SW480 (cell line): ENCODE measurements around the gene TTC9C.
"Not testable (repeated sequence)": the region's sequence is repeated elsewhere in the genome, so short reads cannot be mapped to it uniquely, and the experiment has no call there.

Experiments
- DNase-seq: peaks from one replicate; pipeline ENCODE4 v3.0.0-alpha.2; 2016; ENCODE audit warnings: low spot score

Gene TTC9C

DNA sequence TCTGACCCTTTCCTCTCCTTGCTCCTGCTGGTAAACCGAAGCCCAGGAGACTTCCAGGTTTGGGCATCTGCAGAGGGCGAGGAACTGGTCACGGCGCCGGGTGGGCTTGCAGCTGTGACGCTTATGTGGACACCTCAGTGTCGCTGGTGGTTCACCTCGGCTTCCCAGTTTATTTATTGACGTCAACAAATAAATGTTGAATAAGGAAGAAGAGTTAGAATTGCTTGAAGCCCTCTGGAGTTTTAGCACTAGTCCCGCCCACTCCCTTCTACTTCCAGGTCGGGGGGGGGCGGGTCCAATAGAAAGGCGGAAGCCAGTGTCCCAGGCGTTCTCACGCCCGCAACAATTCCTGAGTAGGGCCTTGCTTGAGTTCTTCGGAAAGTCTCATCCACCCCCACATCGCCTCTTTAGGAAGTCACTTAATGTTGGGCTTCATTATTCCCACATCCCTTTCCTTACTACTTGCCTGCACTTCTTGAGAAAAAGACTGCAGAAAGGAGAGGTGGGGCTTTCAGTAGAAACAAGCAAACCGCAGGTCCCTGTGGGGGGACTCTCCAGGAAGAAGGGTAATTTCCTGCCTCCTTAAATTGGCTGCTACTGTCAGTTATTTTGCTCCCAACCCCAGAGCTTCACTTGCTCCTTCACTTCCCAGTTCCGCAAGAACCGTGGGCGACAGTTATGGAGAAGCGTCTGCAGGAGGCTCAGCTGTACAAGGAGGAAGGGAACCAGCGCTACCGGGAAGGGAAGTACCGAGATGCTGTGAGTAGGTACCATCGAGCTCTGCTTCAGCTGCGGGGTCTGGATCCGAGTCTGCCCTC is at the start of gene TTC9C:
TSS of gene TTC9C (plus strand) at position 316 of the 818 bp plus-strand sequence. CDS start at position 679, 363 bp downstream.
- DNase-seq, result peak; percentile 91

DNA sequence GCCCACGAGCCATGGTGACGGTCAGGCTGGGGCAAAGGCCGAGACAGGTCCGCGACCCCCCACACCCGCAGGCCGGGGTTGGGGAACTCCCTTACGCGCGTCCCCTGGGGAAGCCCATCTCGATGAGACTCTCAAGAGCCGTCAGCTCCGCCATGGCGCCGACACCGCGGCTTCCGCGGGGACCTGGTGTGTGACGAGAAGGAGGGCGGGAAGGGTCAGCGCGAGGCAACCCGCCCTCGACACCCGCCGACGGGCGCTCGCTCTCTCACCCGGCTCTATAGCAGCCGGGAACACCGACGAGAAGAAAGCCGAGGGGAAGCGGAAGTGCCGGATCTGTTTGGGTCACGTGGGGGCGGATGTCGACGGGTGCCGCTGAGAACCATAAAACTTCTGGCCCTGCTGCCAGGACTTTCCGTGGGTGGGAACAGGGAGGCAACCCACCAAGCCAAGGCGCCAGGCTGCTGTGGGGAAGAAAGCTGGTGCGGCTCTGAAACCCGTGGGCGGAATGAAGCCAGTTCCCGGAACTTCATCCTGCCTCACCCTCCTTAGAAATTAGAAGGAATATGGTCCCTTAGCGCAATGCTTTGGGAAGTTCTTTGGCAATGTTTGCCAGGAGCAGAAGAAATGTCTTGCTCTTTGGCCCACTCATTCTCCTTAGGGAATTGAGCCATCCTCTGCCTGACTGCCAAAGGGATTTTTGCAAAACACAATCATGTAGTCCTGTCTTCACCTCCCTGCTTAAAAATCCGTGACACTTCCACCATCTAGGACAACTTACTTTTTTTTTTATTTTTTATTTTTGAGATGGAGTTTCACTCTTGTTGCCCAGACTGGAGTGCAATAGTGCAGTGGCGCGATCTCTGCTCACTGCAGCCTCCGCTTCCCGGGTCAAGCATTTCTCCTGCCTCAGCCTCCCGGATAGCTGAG is 49.3 kb upstream of the TTC9C start, which contains the start of gene UBXN1:
TSS of gene UBXN1 (minus strand) at position 304 of the 927 bp plus-strand sequence. CDS start at position 154, 150 bp downstream.
- DNase-seq, result peak; percentile 91

DNA sequence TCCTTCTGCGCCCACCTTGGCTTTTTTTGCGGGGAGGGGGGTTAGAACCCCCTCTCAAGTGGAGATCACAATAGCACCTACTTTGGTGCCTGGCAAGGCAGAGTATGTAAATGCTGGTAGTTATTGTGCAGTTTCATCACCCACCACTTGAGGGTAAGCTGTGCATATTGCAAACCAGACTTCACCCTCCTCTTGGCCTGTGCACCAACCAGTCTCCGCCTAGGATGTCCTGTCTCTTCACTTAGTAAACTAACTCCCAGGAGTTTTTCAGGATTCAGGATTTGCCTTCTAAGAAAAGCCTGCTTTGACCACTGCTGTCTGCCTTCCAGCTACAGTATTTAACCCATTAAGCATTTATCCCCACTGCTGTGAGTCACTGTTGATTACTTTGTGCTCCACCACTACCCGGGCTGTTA is 47.5 kb upstream of the TTC9C start:
- peak; percentile 75 for DNase-seq

- no peak for DNase-seq
These were observed 45.8 kb upstream of the TTC9C start for GRCh38 chr11:62682518-62682917.

DNA sequence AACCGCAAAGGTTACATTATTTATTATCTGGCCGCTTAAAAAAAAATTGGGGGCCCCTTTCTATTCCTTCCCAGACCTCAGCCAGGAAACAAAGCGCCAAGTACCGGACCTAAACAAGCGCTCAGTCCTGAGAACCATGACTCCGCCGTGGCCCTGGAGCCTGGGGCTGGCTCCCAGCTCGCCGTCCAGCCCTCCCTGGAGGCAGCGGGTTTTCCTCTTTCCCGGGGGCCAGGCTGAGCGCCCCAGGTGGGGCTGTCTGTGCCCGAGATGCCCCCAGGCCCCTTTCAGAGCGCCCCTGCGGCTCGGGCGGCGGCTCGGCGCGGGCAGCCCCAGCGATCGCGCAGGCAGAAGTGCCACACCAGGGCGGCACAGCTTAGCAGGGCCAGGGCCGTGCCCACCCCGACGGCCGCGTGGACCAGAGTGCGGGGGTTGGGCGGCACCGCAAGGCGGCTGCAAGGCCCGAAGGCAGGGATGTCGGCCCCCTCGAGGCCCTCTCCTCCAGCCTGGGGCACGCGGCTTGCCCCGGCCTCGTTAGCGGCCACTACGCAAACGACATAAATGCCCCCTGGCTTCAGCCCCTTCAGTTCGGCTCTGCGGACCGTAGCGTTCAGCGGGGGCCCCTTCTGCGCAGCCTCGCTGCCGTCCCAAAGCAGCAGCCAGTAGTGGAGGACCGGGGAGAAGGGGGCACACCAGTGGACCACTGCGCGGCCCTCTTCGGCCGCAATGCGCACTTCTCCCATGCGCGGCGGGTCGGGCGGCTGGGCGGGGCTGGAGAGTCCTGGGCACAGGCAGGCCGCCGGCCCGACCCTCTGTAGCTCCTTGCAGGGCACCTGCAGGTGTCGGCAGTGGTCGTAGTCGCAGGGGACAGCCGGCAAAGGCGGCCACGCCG is 40.5 kb upstream of the TTC9C start:
- no peak for DNase-seq

GRCh38 chr11:62688491-62688890 is 39.8 kb upstream of the TTC9C start:
- DNase-seq, result no peak

DNA sequence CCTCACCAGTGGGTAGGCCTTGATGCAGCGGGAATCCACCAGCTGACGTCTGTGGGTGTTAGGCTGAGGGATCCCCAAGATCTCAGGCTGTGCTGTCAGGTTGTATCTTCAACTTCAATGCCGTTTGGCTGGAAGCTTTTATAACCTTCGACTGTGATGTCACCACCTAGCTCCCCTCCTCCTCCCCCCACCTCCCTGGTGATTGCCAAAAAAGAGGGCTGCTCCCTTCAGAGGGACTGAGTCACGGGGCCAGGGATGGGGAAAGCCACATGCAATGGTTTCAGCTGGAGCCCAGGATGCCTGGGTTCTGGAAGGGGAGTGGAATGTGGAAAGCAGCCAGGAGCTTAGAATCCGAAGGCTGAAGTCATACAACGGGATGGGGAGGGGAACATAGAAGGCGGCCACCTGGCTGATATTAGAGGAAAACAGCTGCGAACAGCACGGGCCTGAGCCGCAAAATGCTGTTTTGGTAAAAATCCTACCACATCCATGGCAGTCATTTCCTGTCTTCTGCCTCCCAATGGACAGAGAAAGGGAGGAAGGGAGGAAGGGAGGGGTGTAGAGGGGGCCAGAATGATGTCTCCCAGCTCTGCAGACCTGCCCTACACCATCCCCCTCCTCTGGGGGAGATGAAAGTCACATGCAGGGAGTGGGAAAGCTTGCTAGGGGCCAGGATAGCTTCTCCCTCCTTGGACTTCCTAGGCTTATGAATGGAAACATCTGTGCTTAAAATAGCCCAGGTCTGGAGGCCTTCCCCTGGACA is 38.7 kb upstream of the TTC9C start, which contains the start of gene LRRN4CL:
TSS of gene LRRN4CL (minus strand) at position 110 of the 763 bp plus-strand sequence. CDS start 1,022 bp downstream, outside the sequence.
- no peak for DNase-seq

DNA sequence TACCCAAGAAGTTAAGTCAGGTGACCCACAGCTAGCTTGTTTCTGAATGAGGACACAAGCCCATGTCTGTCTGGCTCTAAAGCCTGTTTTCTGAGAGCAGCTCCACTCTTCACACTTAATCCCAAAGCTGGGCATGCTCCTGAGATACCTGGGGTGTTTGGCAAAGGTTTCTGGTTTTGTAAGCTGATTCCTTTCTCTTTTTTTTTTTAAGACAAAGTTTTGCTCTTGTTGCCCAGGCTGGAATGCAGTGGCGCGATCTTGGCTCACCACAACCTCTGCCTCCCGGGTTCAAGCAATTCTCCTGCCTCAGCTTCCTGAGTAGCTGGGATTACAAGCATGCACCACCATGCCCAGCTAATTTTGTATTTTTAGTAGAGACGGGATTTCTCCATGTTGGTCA is 34.7 kb upstream of the TTC9C start:
- DNase-seq, result not testable (repeated sequence)

DNA sequence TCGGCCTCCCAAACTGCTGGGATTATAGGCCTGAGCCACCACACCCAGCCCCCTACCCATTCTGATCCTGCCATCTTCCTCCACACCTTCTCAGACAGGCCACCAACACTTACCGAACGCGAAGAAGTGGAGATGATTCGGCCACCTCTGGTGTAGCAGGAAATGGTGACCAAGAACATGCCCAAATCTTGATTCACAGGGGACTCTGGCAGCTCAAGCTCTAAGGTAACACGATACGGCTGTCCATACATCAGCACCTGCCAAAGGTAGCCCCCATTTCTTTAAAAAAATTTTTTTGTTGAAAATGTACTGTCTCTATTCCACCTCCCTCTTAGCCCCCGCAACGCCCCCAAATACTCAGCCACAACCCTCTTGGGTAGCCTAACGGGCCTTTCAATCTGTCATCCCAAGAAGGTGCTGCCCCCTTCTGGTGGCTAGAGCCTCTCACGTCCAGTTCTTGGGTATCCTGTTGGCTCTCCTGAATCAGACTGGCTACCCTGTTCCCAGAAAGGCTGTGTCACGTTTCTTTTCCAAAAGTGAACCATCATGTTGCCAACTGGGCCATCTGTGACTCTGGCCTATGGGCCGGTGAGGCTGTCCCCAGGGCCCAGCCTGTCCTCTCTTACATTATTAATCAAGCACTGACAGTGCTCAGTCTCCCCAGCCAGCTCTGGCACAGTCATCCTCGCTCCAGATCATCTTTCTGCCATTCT is 33.7 kb upstream of the TTC9C start:
- peak; percentile 66 for DNase-seq

GRCh38 chr11:62702246-62702645 is 26.0 kb upstream of the TTC9C start:
- DNase-seq, result no peak

DNA sequence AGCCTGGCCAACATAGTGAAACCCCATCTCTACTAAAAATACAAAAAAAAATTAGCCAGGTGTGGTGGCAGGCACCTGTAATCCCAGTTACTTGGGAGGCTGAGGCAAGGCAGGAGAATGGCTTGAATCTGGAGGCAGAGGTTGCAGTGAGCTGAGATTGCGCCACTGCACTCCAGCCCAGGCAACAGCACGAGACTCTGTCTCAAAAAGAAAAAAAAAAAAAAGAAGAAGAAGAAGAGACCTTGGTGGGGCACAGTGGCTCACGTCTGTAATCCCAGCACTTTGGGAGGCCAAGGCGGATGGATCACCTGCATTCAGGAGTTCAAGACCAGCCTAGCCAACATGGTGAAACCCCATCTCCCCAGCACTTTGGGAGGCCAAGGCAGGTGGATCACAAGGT is 24.4 kb upstream of the TTC9C start:
- DNase-seq, result not testable (repeated sequence)

DNA sequence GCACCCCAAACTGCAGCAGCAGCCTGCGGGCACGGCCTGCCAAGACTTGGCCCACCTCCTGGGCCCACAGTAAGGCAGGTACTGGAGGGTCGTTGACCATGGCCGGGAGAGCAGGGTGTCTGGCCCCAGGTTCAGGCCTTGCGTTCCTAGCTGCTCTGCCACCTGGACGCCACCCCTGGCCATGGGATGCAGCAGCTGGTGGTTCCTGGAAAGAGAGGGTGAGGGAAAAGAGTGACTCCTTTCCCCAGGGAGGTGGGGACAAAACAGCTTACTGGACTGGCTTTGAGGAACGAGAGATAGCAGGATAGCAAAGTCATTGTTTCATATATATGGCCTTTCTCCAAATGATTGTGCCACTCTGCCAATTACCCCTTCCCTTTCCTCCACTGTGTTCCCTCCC is 22.9 kb upstream of the TTC9C start:
- DNase-seq, result peak; percentile 44

- DNase-seq, result peak; percentile 90
These were observed 22.1 kb upstream of the TTC9C start for GRCh38 chr11:62705880-62706849.

- no peak for DNase-seq
These were observed 21.4 kb upstream of the TTC9C start for GRCh38 chr11:62706850-62707247.

- no peak for DNase-seq
These were observed 20.9 kb upstream of the TTC9C start, which contains the start of the genes BSCL2 and GNG3 for GRCh38 chr11:62707277-62707861. Gene BSCL2, minus strand, starts transcription at chr11:62707424. Its CDS starts 229 bp downstream, at chr11:62707195. Gene GNG3, plus strand, starts transcription at chr11:62707676. Its CDS starts 620 bp downstream, at chr11:62708296.

DNA sequence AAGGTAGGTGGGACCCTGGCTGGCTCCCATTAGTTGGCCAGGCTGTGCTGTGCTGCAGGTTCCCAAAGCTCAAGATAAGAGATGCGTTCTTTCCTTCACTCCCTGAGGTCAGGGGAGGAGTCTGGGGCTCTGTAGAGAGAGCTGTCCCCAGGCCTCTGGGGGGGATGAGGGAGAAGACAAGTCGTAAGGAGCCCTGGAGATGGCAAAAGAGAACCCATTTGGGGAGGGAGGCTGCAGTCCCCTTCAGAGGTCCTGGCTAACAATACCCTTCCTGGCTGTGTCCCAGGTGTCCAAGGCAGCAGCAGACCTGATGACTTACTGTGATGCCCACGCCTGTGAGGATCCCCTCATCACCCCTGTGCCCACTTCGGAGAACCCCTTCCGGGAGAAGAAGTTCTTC is 19.9 kb upstream of the TTC9C start:
- DNase-seq, result no peak

DNA sequence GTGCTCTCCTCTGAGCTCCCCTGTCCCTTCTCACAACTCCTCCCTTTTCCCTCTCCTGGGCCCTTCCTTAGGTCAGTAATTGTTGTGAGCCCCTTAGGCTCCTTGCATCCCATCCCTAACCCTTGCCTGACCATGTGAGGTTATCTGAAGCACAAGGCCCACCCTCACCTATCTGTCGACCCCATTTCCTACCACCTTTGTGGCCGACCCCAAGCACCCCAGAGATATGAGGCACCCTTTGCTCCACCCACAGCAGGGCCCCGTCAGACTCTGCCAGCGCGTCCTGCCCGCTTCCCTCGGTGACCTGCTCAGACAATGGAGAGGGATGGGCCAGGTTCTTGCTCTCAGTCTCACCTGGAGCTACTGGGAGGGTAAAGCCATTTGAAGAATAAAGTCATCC is 19.5 kb upstream of the TTC9C start:
- DNase-seq, result peak; percentile 52
